Measurements from ENCODE around the gene PRPSAP1.
"Not testable (repeated sequence)": the region's sequence is repeated elsewhere in the genome, so short reads cannot be mapped to it uniquely, and the experiment has no call there.

DNA sequence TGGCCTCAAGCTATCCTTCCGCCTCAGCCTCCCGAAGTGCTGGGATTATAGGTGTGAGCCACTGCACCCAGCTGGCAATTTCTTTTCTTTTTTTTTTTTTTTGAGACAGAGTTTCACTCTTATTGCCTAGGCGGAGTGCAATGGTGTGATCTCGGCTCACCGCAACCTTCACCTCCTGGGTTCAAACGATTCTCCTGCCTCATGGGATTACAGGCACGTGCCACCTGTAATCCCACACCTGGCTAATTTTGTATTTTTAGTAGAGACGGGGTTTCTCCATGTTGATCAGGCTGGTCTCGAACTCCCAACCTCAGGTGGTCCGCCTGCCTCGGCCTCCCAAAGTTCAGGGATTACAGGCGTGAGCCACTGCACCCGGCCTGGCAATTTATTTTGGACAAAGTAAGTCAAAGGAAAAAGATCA is 86.1 kb downstream of the PRPSAP1 start:
- TF ChIP-seq POLR2A (IDR thresholded peaks at IDR 0.05), result not testable (repeated sequence)
- TF ChIP-seq, protein P1, sequence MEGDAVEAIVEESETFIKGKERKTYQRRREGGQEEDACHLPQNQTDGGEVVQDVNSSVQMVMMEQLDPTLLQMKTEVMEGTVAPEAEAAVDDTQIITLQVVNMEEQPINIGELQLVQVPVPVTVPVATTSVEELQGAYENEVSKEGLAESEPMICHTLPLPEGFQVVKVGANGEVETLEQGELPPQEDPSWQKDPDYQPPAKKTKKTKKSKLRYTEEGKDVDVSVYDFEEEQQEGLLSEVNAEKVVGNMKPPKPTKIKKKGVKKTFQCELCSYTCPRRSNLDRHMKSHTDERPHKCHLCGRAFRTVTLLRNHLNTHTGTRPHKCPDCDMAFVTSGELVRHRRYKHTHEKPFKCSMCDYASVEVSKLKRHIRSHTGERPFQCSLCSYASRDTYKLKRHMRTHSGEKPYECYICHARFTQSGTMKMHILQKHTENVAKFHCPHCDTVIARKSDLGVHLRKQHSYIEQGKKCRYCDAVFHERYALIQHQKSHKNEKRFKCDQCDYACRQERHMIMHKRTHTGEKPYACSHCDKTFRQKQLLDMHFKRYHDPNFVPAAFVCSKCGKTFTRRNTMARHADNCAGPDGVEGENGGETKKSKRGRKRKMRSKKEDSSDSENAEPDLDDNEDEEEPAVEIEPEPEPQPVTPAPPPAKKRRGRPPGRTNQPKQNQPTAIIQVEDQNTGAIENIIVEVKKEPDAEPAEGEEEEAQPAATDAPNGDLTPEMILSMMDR (IDR thresholded peaks at IDR 0.05), result not testable (repeated sequence)

Measured in sigmoid colon (tissue), 3 donors.